OCI-LY3 (cell line): ENCODE data around the gene PALLD.

Experiments used
- H2AFZ ChIP-seq: fragments of 200-600, 300-600 bp; shearing (Covaris generic); 2 replicates; pipeline ENCODE4 v1.6.0; 2014; ENCODE audit warnings: antibody characterized with exemption, low read depth, low read length
- H3K27ac ChIP-seq: fragments of 200-600, 300-600 bp; sonication (generic); 2 replicates; pipeline ENCODE4 v1.5.1; 2014; ENCODE audit warnings: mild to moderate bottlenecking, low read length, moderate library complexity, mixed read lengths
- H3K27me3 ChIP-seq: fragments of 200-600, 300-600 bp; sonication (generic); 2 replicates; pipeline ENCODE4 v1.6.1; 2014; ENCODE audit warnings: low read depth, low read length, mixed read lengths
- H3K36me3 ChIP-seq: fragments of 200-600, 300-600 bp; sonication (generic); replicated peaks from 2 replicates; pipeline ENCODE3; 2014; ENCODE audit warnings: low read depth, low read length, mixed read lengths
- H3K4me1 ChIP-seq: fragments of 300-600, 200-600 bp; sonication (generic); 2 replicates; pipeline ENCODE4 v1.6.1; 2014; ENCODE audit warnings: low read length, mixed read lengths
- H3K4me2 ChIP-seq: fragments of 200-600, 300-600 bp; sonication (generic); 2 replicates; pipeline ENCODE4 v1.6.1; 2014; ENCODE audit warnings: low read length, mixed read lengths
- H3K4me3 ChIP-seq: fragments of 300-600, 200-600 bp; sonication (generic); 2 replicates; pipeline ENCODE4 v1.5.1; 2014; ENCODE audit warnings: antibody characterized with exemption, mild to moderate bottlenecking, low read length, moderate library complexity
- H3K79me2 ChIP-seq: fragments of 300-600, 200-600 bp; shearing (Covaris generic); 2 replicates; pipeline ENCODE4 v1.6.1; 2014; ENCODE audit warnings: mild to moderate bottlenecking, low read length, mixed read lengths
- H3K9ac ChIP-seq: fragments of 300-600, 200-600 bp; shearing (Covaris generic); 2 replicates; pipeline ENCODE4 v1.6.0; 2014; ENCODE audit warnings: mild to moderate bottlenecking, low read length, moderate library complexity
- H3K9me3 ChIP-seq: fragments of 200-600, 300-600 bp; shearing (Covaris generic); 2 replicates; pipeline ENCODE4 v1.6.1; 2014; ENCODE audit warnings: low read length, mixed read lengths; ENCODE audit not compliant: insufficient read depth
- H4K20me1 ChIP-seq: fragments of 200-600, 300-600 bp; sonication (generic); 2 replicates; pipeline ENCODE4 v1.6.1; 2016; ENCODE audit warnings: low read length, mixed read lengths; ENCODE audit not compliant: insufficient read depth
- EZH2phosphoT487 ChIP-seq: fragments of 200-600 bp; shearing (Covaris generic); IDR thresholded peaks from 2 replicates; pipeline ENCODE4 v1.6.1; 2018; ENCODE audit warnings: antibody characterized with exemption, mixed run types, low read depth
- TF ChIP-seq, protein P1 (sequence below): fragments of 200-600, 300-600 bp; sonication (generic); IDR thresholded peaks from 2 replicates; pipeline ENCODE4 v1.5.1; 2014; ENCODE audit warnings: antibody characterized with exemption, low read length, low read depth

PALLD gene

DNA sequence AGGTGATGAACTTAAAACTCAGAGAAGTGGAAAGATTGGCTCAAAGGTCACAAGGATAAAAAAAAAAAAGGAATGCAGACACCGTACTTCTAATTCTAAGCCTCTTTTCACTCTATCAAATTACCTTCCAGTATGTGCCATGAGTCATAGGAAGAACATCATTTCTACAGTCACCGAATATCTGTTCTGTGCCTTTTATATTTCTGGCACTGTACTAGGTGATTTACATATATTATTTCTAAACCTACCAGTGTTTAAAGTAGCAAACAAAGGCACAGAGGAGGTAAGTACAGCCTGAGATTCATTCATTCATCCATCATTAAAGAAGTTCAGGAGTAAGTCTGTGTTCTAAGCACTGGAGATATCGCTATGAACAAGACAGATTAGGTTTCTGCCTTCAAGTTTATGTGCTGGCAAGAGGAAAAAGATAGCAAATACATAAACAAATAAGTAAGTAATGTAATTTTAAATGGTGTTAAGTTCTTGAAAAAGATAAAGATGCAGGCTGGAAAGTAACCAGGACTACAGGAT, 65.3 kb downstream of the PALLD start:
- TF ChIP-seq, protein P1, sequence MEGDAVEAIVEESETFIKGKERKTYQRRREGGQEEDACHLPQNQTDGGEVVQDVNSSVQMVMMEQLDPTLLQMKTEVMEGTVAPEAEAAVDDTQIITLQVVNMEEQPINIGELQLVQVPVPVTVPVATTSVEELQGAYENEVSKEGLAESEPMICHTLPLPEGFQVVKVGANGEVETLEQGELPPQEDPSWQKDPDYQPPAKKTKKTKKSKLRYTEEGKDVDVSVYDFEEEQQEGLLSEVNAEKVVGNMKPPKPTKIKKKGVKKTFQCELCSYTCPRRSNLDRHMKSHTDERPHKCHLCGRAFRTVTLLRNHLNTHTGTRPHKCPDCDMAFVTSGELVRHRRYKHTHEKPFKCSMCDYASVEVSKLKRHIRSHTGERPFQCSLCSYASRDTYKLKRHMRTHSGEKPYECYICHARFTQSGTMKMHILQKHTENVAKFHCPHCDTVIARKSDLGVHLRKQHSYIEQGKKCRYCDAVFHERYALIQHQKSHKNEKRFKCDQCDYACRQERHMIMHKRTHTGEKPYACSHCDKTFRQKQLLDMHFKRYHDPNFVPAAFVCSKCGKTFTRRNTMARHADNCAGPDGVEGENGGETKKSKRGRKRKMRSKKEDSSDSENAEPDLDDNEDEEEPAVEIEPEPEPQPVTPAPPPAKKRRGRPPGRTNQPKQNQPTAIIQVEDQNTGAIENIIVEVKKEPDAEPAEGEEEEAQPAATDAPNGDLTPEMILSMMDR = no peak
- TF ChIP-seq EZH2phosphoT487 = no peak
- no peak overlapping the region for H3K4me2 ChIP-seq
- no peaks in the 10 kb centered on the region for H3K27me3 ChIP-seq
- no peaks in the 10 kb centered on the region for H3K9me3 ChIP-seq
- H2AFZ ChIP-seq = no peak overlapping the region
- H3K4me1 ChIP-seq = no peaks in the 10 kb centered on the region
- H3K27ac ChIP-seq = no peak overlapping the region
- H4K20me1 ChIP-seq = no peaks in the 10 kb centered on the region
- H3K9ac ChIP-seq = no peak overlapping the region
- H3K4me3 ChIP-seq = no peak overlapping the region
- no peaks in the 10 kb centered on the region for H3K79me2 ChIP-seq
- H3K36me3 ChIP-seq = no peaks in the 10 kb centered on the region

DNA sequence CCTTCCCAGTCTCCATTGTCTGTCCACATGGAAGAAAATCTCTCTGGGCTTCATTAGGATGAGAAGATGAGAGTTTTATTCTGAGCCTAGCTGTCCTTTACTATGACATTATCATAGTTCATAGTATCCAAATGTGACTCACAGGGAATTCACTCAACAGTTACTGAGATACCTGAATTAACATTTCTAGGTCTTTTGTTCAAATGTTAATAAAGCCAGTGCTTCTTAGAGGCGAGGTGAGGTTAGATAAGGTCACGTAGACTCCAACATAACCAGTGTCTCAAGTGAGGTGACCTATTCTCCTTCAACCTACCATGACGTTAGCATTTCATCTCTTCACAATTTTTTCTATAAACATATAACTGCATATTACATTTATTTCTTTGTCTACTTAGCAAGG, 67.2 kb downstream of the PALLD start:
- H3K9me3 ChIP-seq = no peaks in the 10 kb centered on the region
- no peaks in the 10 kb centered on the region for H3K27me3 ChIP-seq
- no peak overlapping the region for H3K9ac ChIP-seq
- no peaks in the 10 kb centered on the region for H3K79me2 ChIP-seq
- H3K4me1 ChIP-seq = no peaks in the 10 kb centered on the region
- H4K20me1 ChIP-seq = no peaks in the 10 kb centered on the region
- H2AFZ ChIP-seq = no peak overlapping the region
- H3K27ac ChIP-seq = no peak overlapping the region
- no peak overlapping the region for H3K4me3 ChIP-seq
- no peak overlapping the region for H3K4me2 ChIP-seq
- no peak for TF ChIP-seq EZH2phosphoT487
- TF ChIP-seq, protein P1 = no peak
- no peaks in the 10 kb centered on the region for H3K36me3 ChIP-seq

DNA sequence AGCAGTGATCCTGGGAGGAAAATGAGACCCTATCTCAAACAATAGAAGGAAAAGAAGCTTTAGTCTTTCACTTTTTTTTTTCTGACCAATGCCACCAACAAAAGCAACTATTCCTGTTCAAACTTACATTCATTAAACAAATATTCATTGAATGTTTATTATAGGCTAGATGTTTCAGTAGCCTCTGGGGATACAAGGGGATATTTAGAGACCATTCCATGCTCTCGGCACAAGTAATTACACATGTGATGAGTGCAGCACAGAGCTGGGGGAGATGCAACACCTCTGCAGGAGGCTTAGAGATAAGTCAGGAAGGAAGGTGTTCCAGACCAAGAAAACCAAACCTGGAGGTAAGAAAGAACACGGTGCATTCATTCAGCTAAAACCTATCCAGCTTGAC, 68.3 kb downstream of the PALLD start:
- Histone ChIP-seq H3K4me2 (no peak overlapping the region), H3K4me3 (no peak overlapping the region), H3K9me3 (no peaks in the 10 kb centered on the region), H3K27ac (no peak overlapping the region), H3K4me1 (no peaks in the 10 kb centered on the region), H3K36me3 (no peaks in the 10 kb centered on the region), H4K20me1 (no peaks in the 10 kb centered on the region), H2AFZ (no peak overlapping the region), H3K9ac (no peak overlapping the region), H3K79me2 (no peaks in the 10 kb centered on the region), H3K27me3 (0 out of 2 replicates have a peak, but pooled peaks cover 4% of the 10 kb centered on the region)
- no peak for TF ChIP-seq EZH2phosphoT487
- TF ChIP-seq, protein P1 = no peak

DNA sequence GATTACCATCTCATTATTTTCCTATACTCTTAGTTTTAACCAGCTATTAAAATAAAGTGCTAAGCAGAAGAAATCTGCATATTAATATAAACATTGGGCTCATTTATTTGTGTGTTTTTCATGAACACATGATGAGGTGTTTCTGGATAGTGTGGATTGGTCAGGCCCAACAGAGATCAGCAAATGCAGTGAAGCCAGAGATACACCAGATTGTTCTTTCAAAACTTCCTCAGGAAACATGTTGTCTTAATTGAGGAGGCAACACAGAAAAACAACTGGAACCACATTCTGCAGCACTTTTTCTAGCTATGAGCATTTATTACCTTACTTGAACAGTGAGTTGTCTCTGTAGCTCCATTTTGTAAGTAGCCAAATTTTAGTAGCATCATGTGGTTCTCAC, 69.9 kb downstream of the PALLD start:
- TF ChIP-seq EZH2phosphoT487 = no peak
- TF ChIP-seq, protein P1 = no peak
- Histone ChIP-seq H3K9me3 (no peaks in the 10 kb centered on the region), H3K27me3 (0 out of 2 replicates have a peak, but pooled peaks cover 4% of the 10 kb centered on the region)

More for the DNA sequence above, 69.9 kb downstream of the PALLD start:
- Histone ChIP-seq H3K9ac (no peak overlapping the region), H4K20me1 (no peaks in the 10 kb centered on the region), H3K36me3 (no peaks in the 10 kb centered on the region), H3K4me1 (no peaks in the 10 kb centered on the region), H3K27ac (no peak overlapping the region), H3K4me2 (no peak overlapping the region), H2AFZ (no peak overlapping the region), H3K4me3 (no peak overlapping the region), H3K79me2 (no peaks in the 10 kb centered on the region)
